ENCODE results near the gene ZNF277.

Gene ZNF277

GRCh38 chr7:112206238-112206990 is at the start of gene ZNF277, which contains the start of gene DOCK4:
Gene ZNF277 (plus strand): TSS chr7:112206695. CDS start chr7:112206717, 22 bp downstream.
Gene DOCK4 (minus strand): TSS chr7:112206399. CDS start chr7:112206138, 261 bp downstream.
- DNase-seq = peak; percentile 99

- peak; percentile 49 for DNase-seq
Observed at GRCh38 chr7:112157072-112157471, 49.4 kb upstream of the ZNF277 start.

GRCh38 chr7:112159351-112159750 is 47.1 kb upstream of the ZNF277 start:
- DNase-seq = peak; percentile 38

- DNase-seq = no peak
Observed at GRCh38 chr7:112160130-112160770, 46.2 kb upstream of the ZNF277 start.

- no peak for DNase-seq
Observed at GRCh38 chr7:112160771-112161150, 45.7 kb upstream of the ZNF277 start.

- DNase-seq = no peak
Observed at GRCh38 chr7:112161253-112162141, 45.0 kb upstream of the ZNF277 start.

GRCh38 chr7:112162142-112162766 is 44.2 kb upstream of the ZNF277 start:
- no peak for DNase-seq

- no peak for DNase-seq
Observed at GRCh38 chr7:112162784-112163506, 43.5 kb upstream of the ZNF277 start.

GRCh38 chr7:112167147-112167546 is 39.3 kb upstream of the ZNF277 start:
- DNase-seq = no peak

GRCh38 chr7:112168915-112169314 is 37.6 kb upstream of the ZNF277 start:
- DNase-seq = no peak

- DNase-seq = no peak
Observed at GRCh38 chr7:112171673-112172072, 34.8 kb upstream of the ZNF277 start.

- no peak for DNase-seq
Observed at GRCh38 chr7:112172870-112173567, 33.5 kb upstream of the ZNF277 start.

- DNase-seq = no peak
Observed at GRCh38 chr7:112173568-112173905, 33.0 kb upstream of the ZNF277 start.

GRCh38 chr7:112174192-112174591 is 32.3 kb upstream of the ZNF277 start:
- DNase-seq = no peak

- DNase-seq = no peak
Observed at GRCh38 chr7:112176241-112176640, 30.3 kb upstream of the ZNF277 start.

GRCh38 chr7:112176693-112177415 is 29.6 kb upstream of the ZNF277 start:
- DNase-seq = no peak

- DNase-seq = no peak
Observed at GRCh38 chr7:112180223-112180622, 26.3 kb upstream of the ZNF277 start.

GRCh38 chr7:112182749-112183148 is 23.7 kb upstream of the ZNF277 start:
- no peak for DNase-seq

- DNase-seq = no peak
Observed at GRCh38 chr7:112183266-112183665, 23.2 kb upstream of the ZNF277 start.

GRCh38 chr7:112184455-112184854 is 22.0 kb upstream of the ZNF277 start:
- no peak for DNase-seq
